Neural progenitor cell (in vitro differentiated cells): ENCODE data around the gene GAGE12G.
"Not testable (repeated sequence)": the region's sequence is repeated elsewhere in the genome, so short reads cannot be mapped to it uniquely, and the experiment has no call there.

Source experiments
- EZH2 ChIP-seq: fragments of 200-600 bp; sonication (generic); IDR thresholded peaks from 2 replicates; pipeline ENCODE4 v1.6.1; 2017; ENCODE audit warnings: antibody characterized with exemption, mild to moderate bottlenecking, moderate library complexity
- EZH2phosphoT487 ChIP-seq: fragments of 200-600 bp; sonication (generic); IDR thresholded peaks from 2 replicates; pipeline ENCODE4 v1.6.1; 2017; ENCODE audit warnings: antibody characterized with exemption
- TF ChIP-seq, protein P1 (sequence below): fragments of 200-600 bp; sonication (generic); IDR thresholded peaks from 2 replicates; pipeline ENCODE4 v1.5.1; 2017; ENCODE audit warnings: antibody characterized with exemption, mild to moderate bottlenecking

- TF ChIP-seq, protein P1, sequence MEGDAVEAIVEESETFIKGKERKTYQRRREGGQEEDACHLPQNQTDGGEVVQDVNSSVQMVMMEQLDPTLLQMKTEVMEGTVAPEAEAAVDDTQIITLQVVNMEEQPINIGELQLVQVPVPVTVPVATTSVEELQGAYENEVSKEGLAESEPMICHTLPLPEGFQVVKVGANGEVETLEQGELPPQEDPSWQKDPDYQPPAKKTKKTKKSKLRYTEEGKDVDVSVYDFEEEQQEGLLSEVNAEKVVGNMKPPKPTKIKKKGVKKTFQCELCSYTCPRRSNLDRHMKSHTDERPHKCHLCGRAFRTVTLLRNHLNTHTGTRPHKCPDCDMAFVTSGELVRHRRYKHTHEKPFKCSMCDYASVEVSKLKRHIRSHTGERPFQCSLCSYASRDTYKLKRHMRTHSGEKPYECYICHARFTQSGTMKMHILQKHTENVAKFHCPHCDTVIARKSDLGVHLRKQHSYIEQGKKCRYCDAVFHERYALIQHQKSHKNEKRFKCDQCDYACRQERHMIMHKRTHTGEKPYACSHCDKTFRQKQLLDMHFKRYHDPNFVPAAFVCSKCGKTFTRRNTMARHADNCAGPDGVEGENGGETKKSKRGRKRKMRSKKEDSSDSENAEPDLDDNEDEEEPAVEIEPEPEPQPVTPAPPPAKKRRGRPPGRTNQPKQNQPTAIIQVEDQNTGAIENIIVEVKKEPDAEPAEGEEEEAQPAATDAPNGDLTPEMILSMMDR: not testable (repeated sequence)
- TF ChIP-seq EZH2, EZH2phosphoT487: not testable (repeated sequence)
Observed at GRCh38 chrX:49589769-49590478, 19.7 kb downstream of the GAGE12G start.
